Activated naive CD8-positive, alpha-beta T cell treated with anti-CD3 and anti-CD28 coated beads, Interleukin-2, amount 50 U/mL, for 24 hours (primary cell): ENCODE results near the gene HAUS8.

ENCODE experiments used
- ATAC-seq: fragments of 150-1000 bp; cut with Tn5 transposase; one replicate; pipeline ENCODE4 v1.10.0; 2021
- DNase-seq: peaks from one replicate; pipeline ENCODE4 v3.0.0; 2021
- H3K27ac Mint-ChIP-seq: one replicate; pipeline ENCODE4 v1.8.0; 2021; ENCODE audit warnings: mild to moderate bottlenecking, mixed read lengths
- H3K27me3 Mint-ChIP-seq: one replicate; pipeline ENCODE4 v1.8.0; 2021; ENCODE audit warnings: mixed read lengths
- H3K36me3 Mint-ChIP-seq: one replicate; pipeline ENCODE4 v1.8.0; 2021; ENCODE audit warnings: low read depth, mixed read lengths
- H3K4me1 Mint-ChIP-seq: one replicate; pipeline ENCODE4 v1.8.0; 2021; ENCODE audit warnings: mixed read lengths
- H3K4me3 Mint-ChIP-seq: one replicate; pipeline ENCODE4 v1.8.0; 2021; ENCODE audit warnings: mild to moderate bottlenecking, moderate library complexity, mixed read lengths
- H3K9me3 Mint-ChIP-seq: one replicate; pipeline ENCODE4 v1.8.0; 2021; ENCODE audit warnings: mixed read lengths

Gene HAUS8

GRCh38 chr19:17075035-17075863, at the start of gene HAUS8, which contains the start of gene MYO9B:
Gene HAUS8, minus strand, starts transcription at chr19:17075452. Its CDS starts 30 bp downstream, at chr19:17075422.
Gene MYO9B, plus strand, starts transcription at chr19:17075777. Its CDS starts 25,941 bp downstream, at chr19:17101718.
- Mint-ChIP-seq H3K36me3 (peaks cover 26% of the 10 kb centered on the region), H3K27ac (peak within 1 kb of the TSS; percentile 97), H3K27me3 (no peaks in the 10 kb centered on the region), H3K4me3 (peak within 1 kb of the TSS; percentile 99), H3K4me1 (peaks cover 62% of the 10 kb centered on the region), H3K9me3 (no peaks in the 10 kb centered on the region)
- ATAC-seq (peak; percentile 84), DNase-seq (peak; percentile 99)

- ATAC-seq, result no peak
- H3K4me1 Mint-ChIP-seq, result peaks cover 43% of the 10 kb centered on the region
These were observed 48.8 kb upstream of the HAUS8 start for GRCh38 chr19:17124025-17124424.

GRCh38 chr19:17123041-17123440, 47.8 kb upstream of the HAUS8 start:
- no peak for DNase-seq
- Mint-ChIP-seq H3K9me3 (no peaks in the 10 kb centered on the region), H3K4me3 (no peak overlapping the region), H3K27ac (no peak overlapping the region), H3K27me3 (no peaks in the 10 kb centered on the region), H3K36me3 (peaks cover 27% of the 10 kb centered on the region), H3K4me1 (peaks cover 42% of the 10 kb centered on the region)
- ATAC-seq, result no peak

More at GRCh38 chr19:17124025-17124424, 48.8 kb upstream of the HAUS8 start:
- Mint-ChIP-seq H3K27me3 (no peaks in the 10 kb centered on the region), H3K36me3 (peaks cover 28% of the 10 kb centered on the region), H3K27ac (peak overlapping the region; percentile 41), H3K9me3 (no peaks in the 10 kb centered on the region), H3K4me3 (no peak overlapping the region)
- DNase-seq, result no peak

GRCh38 chr19:17121736-17122293, 46.6 kb upstream of the HAUS8 start:
- ATAC-seq, result no peak
- no peak for DNase-seq
- H3K9me3 Mint-ChIP-seq, result no peaks in the 10 kb centered on the region
- H3K27me3 Mint-ChIP-seq, result no peaks in the 10 kb centered on the region
- peaks cover 31% of the 10 kb centered on the region for H3K4me1 Mint-ChIP-seq
- H3K36me3 Mint-ChIP-seq, result peaks cover 23% of the 10 kb centered on the region
- H3K4me3 Mint-ChIP-seq, result no peak overlapping the region
- H3K27ac Mint-ChIP-seq, result no peak overlapping the region

GRCh38 chr19:17118957-17119356, 43.7 kb upstream of the HAUS8 start:
- H3K36me3 Mint-ChIP-seq, result peaks cover 26% of the 10 kb centered on the region
- no peak overlapping the region for H3K27ac Mint-ChIP-seq

GRCh38 chr19:17116996-17117702, 41.9 kb upstream of the HAUS8 start:
- DNase-seq, result no peak
- H3K36me3 Mint-ChIP-seq, result peaks cover 22% of the 10 kb centered on the region
- H3K9me3 Mint-ChIP-seq, result no peaks in the 10 kb centered on the region
- no peak overlapping the region for H3K4me3 Mint-ChIP-seq
- ATAC-seq, result no peak
- H3K4me1 Mint-ChIP-seq, result peaks cover 11% of the 10 kb centered on the region
- H3K27me3 Mint-ChIP-seq, result no peaks in the 10 kb centered on the region
- H3K27ac Mint-ChIP-seq, result no peak overlapping the region

More at GRCh38 chr19:17118957-17119356, 43.7 kb upstream of the HAUS8 start:
- Mint-ChIP-seq H3K4me3 (no peak overlapping the region), H3K9me3 (no peaks in the 10 kb centered on the region), H3K27me3 (no peaks in the 10 kb centered on the region), H3K4me1 (peaks cover 9% of the 10 kb centered on the region)
- no peak for ATAC-seq
- DNase-seq, result no peak

GRCh38 chr19:17114414-17114831, 39.2 kb upstream of the HAUS8 start:
- Mint-ChIP-seq H3K27me3 (no peaks in the 10 kb centered on the region), H3K4me3 (no peak overlapping the region), H3K27ac (no peak overlapping the region), H3K9me3 (no peaks in the 10 kb centered on the region), H3K36me3 (peaks cover 19% of the 10 kb centered on the region), H3K4me1 (peaks cover 25% of the 10 kb centered on the region)
- DNase-seq, result no peak
- ATAC-seq, result no peak

- H3K27ac Mint-ChIP-seq, result peak overlapping the region; percentile 16
- H3K4me1 Mint-ChIP-seq, result peaks cover 33% of the 10 kb centered on the region
- H3K36me3 Mint-ChIP-seq, result peaks cover 20% of the 10 kb centered on the region
- H3K9me3 Mint-ChIP-seq, result no peaks in the 10 kb centered on the region
- no peak overlapping the region for H3K4me3 Mint-ChIP-seq
- H3K27me3 Mint-ChIP-seq, result no peaks in the 10 kb centered on the region
- DNase-seq, result no peak
- no peak for ATAC-seq
These were observed 38.0 kb upstream of the HAUS8 start for GRCh38 chr19:17113127-17113785.

- peaks cover 39% of the 10 kb centered on the region for H3K4me1 Mint-ChIP-seq
- no peak overlapping the region for H3K4me3 Mint-ChIP-seq
- H3K27ac Mint-ChIP-seq, result no peak overlapping the region
- H3K27me3 Mint-ChIP-seq, result no peaks in the 10 kb centered on the region
- DNase-seq (no peak), ATAC-seq (no peak)
- H3K9me3 Mint-ChIP-seq, result no peaks in the 10 kb centered on the region
- peaks cover 21% of the 10 kb centered on the region for H3K36me3 Mint-ChIP-seq
These were observed 37.4 kb upstream of the HAUS8 start for GRCh38 chr19:17112700-17113099.

GRCh38 chr19:17112271-17112670, 37.0 kb upstream of the HAUS8 start:
- Mint-ChIP-seq H3K27ac (no peak overlapping the region), H3K4me3 (no peak overlapping the region), H3K36me3 (peaks cover 23% of the 10 kb centered on the region), H3K27me3 (no peaks in the 10 kb centered on the region), H3K9me3 (no peaks in the 10 kb centered on the region), H3K4me1 (peaks cover 42% of the 10 kb centered on the region)
- DNase-seq (no peak), ATAC-seq (no peak)

GRCh38 chr19:17111766-17112165, 36.5 kb upstream of the HAUS8 start:
- Mint-ChIP-seq H3K9me3 (no peaks in the 10 kb centered on the region), H3K27me3 (no peaks in the 10 kb centered on the region), H3K36me3 (peaks cover 23% of the 10 kb centered on the region), H3K27ac (no peak overlapping the region), H3K4me3 (no peak overlapping the region), H3K4me1 (peaks cover 43% of the 10 kb centered on the region)
- DNase-seq (no peak), ATAC-seq (no peak)

GRCh38 chr19:17110599-17110966, 35.3 kb upstream of the HAUS8 start:
- ATAC-seq (no peak), DNase-seq (no peak)
- H3K4me1 Mint-ChIP-seq, result peaks cover 43% of the 10 kb centered on the region
- H3K9me3 Mint-ChIP-seq, result no peaks in the 10 kb centered on the region
- H3K27ac Mint-ChIP-seq, result peak overlapping the region; percentile 46
- no peak overlapping the region for H3K4me3 Mint-ChIP-seq
- H3K27me3 Mint-ChIP-seq, result no peaks in the 10 kb centered on the region
- peaks cover 22% of the 10 kb centered on the region for H3K36me3 Mint-ChIP-seq

- H3K27ac Mint-ChIP-seq, result peak overlapping the region; percentile 46
- no peaks in the 10 kb centered on the region for H3K27me3 Mint-ChIP-seq
- H3K4me1 Mint-ChIP-seq, result peaks cover 46% of the 10 kb centered on the region
- H3K36me3 Mint-ChIP-seq, result peaks cover 19% of the 10 kb centered on the region
- ATAC-seq, result peak; percentile 69
- DNase-seq, result peak; percentile 45
- peak overlapping the region; percentile 4 for H3K4me3 Mint-ChIP-seq
- no peaks in the 10 kb centered on the region for H3K9me3 Mint-ChIP-seq
These were observed 34.8 kb upstream of the HAUS8 start for GRCh38 chr19:17109962-17110598.

GRCh38 chr19:17109300-17109699, 34.0 kb upstream of the HAUS8 start:
- no peaks in the 10 kb centered on the region for H3K9me3 Mint-ChIP-seq
- ATAC-seq (no peak), DNase-seq (no peak)
- H3K36me3 Mint-ChIP-seq, result peaks cover 18% of the 10 kb centered on the region
- no peaks in the 10 kb centered on the region for H3K27me3 Mint-ChIP-seq
- H3K4me3 Mint-ChIP-seq, result no peak overlapping the region
- peaks cover 49% of the 10 kb centered on the region for H3K4me1 Mint-ChIP-seq
- H3K27ac Mint-ChIP-seq, result no peak overlapping the region
